WI38 (cell line): Measurements from ENCODE around the gene KITLG.
"Not testable (repeated sequence)": the region's sequence is repeated elsewhere in the genome, so short reads cannot be mapped to it uniquely, and the experiment has no call there.

ENCODE experiments used
- H3K4me3 ChIP-seq: 2 replicates; pipeline ENCODE4 v1.5.1; 2011; ENCODE audit warnings: low read depth, mild to moderate bottlenecking, control low read depth, low read length
- CTCF ChIP-seq: IDR thresholded peaks from 2 replicates; pipeline ENCODE4 v1.5.1; 2012; ENCODE audit warnings: low read depth, mild to moderate bottlenecking, control low read depth, low read length

The KITLG gene

GRCh38 chr12:88580051-88580871, at the start of gene KITLG:
Gene KITLG, minus strand, starts transcription at chr12:88580471. Its CDS starts 193 bp downstream, at chr12:88580278.
- peak; percentile 26; the same call in 1 of the 2 replicates for TF ChIP-seq CTCF
- H3K4me3 ChIP-seq, result peak within 1 kb of the TSS; percentile 76

GRCh38 chr12:88628856-88629509, 48.7 kb upstream of the KITLG start:
- TF ChIP-seq CTCF, result no peak
- no peak overlapping the region for H3K4me3 ChIP-seq

GRCh38 chr12:88628035-88628434, 47.8 kb upstream of the KITLG start:
- H3K4me3 ChIP-seq, result not testable (repeated sequence)

GRCh38 chr12:88627501-88627900, 47.2 kb upstream of the KITLG start:
- TF ChIP-seq CTCF, result no peak
- H3K4me3 ChIP-seq, result no peak overlapping the region

GRCh38 chr12:88625356-88625755, 45.1 kb upstream of the KITLG start:
- H3K4me3 ChIP-seq, result no peak overlapping the region
- TF ChIP-seq CTCF, result no peak

GRCh38 chr12:88624911-88625310, 44.6 kb upstream of the KITLG start:
- no peak for TF ChIP-seq CTCF
- H3K4me3 ChIP-seq, result no peak overlapping the region

- no peak for TF ChIP-seq CTCF
- H3K4me3 ChIP-seq, result no peak overlapping the region
Observed at GRCh38 chr12:88623777-88624548, 43.7 kb upstream of the KITLG start.
